HepG2 (cell line): ENCODE results near the gene STX8. TPM values are rescaled to one million over a fixed set of nuclear protein-coding genes. Genes with fewer than 3 reads are reported as not detected.

Experiments
- CEBPB ChIP-seq: IDR thresholded peaks from 2 replicates; pipeline ENCODE4 v1.6.1; 2011; ENCODE audit warnings: low read depth, low read length, improper control_type of control experiment, borderline replicate concordance
- CEBPG ChIP-seq: IDR thresholded peaks from 2 replicates; pipeline ENCODE4 v1.6.1; 2016
- FOXA1 ChIP-seq, 2 experiments: fragments of 450-650 bp in 1 of 2; sonication (generic) in 1 of 2; formaldehyde crosslinking in 1 of 2; IDR thresholded peaks; 2 replicates each; pipeline versions ENCODE4 v1.4.0 to v1.6.1; 2016 to 2020; ENCODE audit warnings: missing genetic modification reagents in 1 of 2
- FOXA3 ChIP-seq: IDR thresholded peaks from 2 replicates; pipeline ENCODE4 v1.6.1; 2016; ENCODE audit warnings: missing genetic modification reagents, missing compliant biosample characterization
- FOXO1 ChIP-seq: sonication (generic); formaldehyde crosslinking; IDR thresholded peaks from 2 replicates; pipeline ENCODE4 v1.4.0; 2020; ENCODE audit warnings: missing genetic modification reagents
- FOXP1 ChIP-seq, 2 experiments: fragments of 450-650 bp in 1 of 2; IDR thresholded peaks; 2 replicates each; pipeline ENCODE4 v1.6.1; 2017 to 2018; ENCODE audit warnings: antibody characterized with exemption in 1 of 2
- GATAD2A ChIP-seq: IDR thresholded peaks from 2 replicates; pipeline ENCODE4 v1.6.1; 2016
- HOXA7 ChIP-seq: sonication (generic); formaldehyde crosslinking; IDR thresholded peaks from 2 replicates; pipeline ENCODE4 v1.8.1; 2022; ENCODE audit warnings: mild to moderate bottlenecking, missing genetic modification reagents, moderate library complexity
- KDM2A ChIP-seq: sonication (generic); formaldehyde crosslinking; IDR thresholded peaks from 2 replicates; pipeline ENCODE4 v1.4.0; 2020; ENCODE audit warnings: low read depth, missing genetic modification reagents, borderline replicate concordance
- RFX5 ChIP-seq: IDR thresholded peaks from 2 replicates; pipeline ENCODE4 v1.6.1; 2011; ENCODE audit warnings: low read depth, low read length, improper control_type of control experiment
- STAG1 ChIP-seq: sonication (generic); formaldehyde crosslinking; IDR thresholded peaks from 2 replicates; pipeline ENCODE4 v1.4.0; 2020; ENCODE audit warnings: missing genetic modification reagents
- ZNF253 ChIP-seq: sonication (generic); formaldehyde crosslinking; IDR thresholded peaks from 2 replicates; pipeline ENCODE4 v1.8.0; 2022; ENCODE audit warnings: mild to moderate bottlenecking, missing genetic modification reagents, borderline replicate concordance
- ZNF335 ChIP-seq: sonication (generic); formaldehyde crosslinking; IDR thresholded peaks from 2 replicates; pipeline ENCODE4 v1.4.0; 2020; ENCODE audit warnings: missing genetic modification reagents
- ZNF7 ChIP-seq: IDR thresholded peaks from 2 replicates; pipeline ENCODE4 v1.6.1; 2016; ENCODE audit warnings: missing biosample characterization, missing genetic modification reagents
- polyA plus RNA-seq, 8 experiments: library from polyadenylated mRNA; depleted of rRNA in 3 of 8; stranded (reverse) in 7 of 8; unstranded in 1 of 8; fragments of >200 nt; fragmentation: Illumina TruSeq in 4 of 8; extraction: Trizol in 4 of 8; gene quantifications; 2 replicates each; pipeline versions ENCODE4 v1.2.1 to v1.2.3, GENCODE V29; 2011 to 2016; ENCODE audit warnings: low read depth in 4 of 8, missing spikeins in 1 of 8, mixed read lengths in 1 of 8; ENCODE audit not compliant: insufficient read depth in 1 of 8
- total RNA-seq, 5 experiments: library from RNA; depleted of rRNA; stranded (reverse); fragments of >200 nt; fragmentation: Illumina TruSeq; extraction: Trizol; gene quantifications; 2 replicates each; pipeline ENCODE4 v1.2.3, GENCODE V29; 2016; ENCODE audit warnings: low read depth in 1 of 5
- TF ChIP-seq, protein P1 (sequence below): sonication (generic); formaldehyde crosslinking; IDR thresholded peaks from 2 replicates; pipeline ENCODE4 v1.5.0; 2020; ENCODE audit warnings: mild to moderate bottlenecking, missing genetic modification reagents, moderate library complexity
- TF ChIP-seq, protein P2 (sequence below): IDR thresholded peaks from 2 replicates; pipeline ENCODE4 v1.6.1; 2016
- TF ChIP-seq, protein P3 (sequence below): sonication (generic); formaldehyde crosslinking; conservative IDR thresholded peaks from 2 replicates; pipeline ENCODE4 v1.4.0; 2020; ENCODE audit warnings: missing genetic modification reagents
- TF ChIP-seq, protein P4 (sequence below): sonication (generic); IDR thresholded peaks from 2 replicates; pipeline ENCODE4 v1.6.1; 2016; ENCODE audit warnings: low read depth, borderline replicate concordance
- TF ChIP-seq, protein P5 (sequence below): IDR thresholded peaks from 2 replicates; pipeline ENCODE4 v1.6.1; 2012; ENCODE audit warnings: low read depth, low read length, improper control_type of control experiment
- TF ChIP-seq, protein P6 (sequence below), 2 experiments: fragments of 450-650 bp in 1 of 2; sonication (generic) in 1 of 2; formaldehyde crosslinking; IDR thresholded peaks; 2 replicates each; pipeline versions ENCODE4 v1.5.0 to v1.8.0; 2020 to 2022; ENCODE audit warnings: mild to moderate bottlenecking in 1 of 2, missing genetic modification reagents in 1 of 2

STX8 gene
- total and polyA plus RNA-seq, 2 of the 13 experiments (the other 11 are each of a cell fraction or from before 2014, with no cell fraction given), result 36.4 to 53.6 TPM

DNA sequence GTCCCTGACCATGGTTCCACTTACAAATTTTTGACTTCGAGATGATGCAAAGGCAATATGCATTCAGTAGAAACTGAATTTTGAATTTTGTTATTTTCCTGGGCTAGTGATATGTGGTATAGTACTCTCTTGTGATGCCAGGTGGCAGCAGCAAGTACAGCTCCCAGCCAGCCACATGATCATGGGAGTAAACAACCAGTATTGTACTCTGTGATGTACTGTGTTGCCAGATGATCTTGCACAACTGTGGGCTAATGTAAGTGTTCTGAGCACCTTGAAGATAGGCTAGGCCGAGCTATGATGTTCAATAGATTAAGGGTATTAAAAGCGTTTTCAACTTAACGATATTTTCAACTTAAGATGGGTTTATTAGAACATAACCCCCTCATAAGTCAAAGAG is 250.8 kb downstream of the STX8 start (continued):
- TF ChIP-seq, protein P1, sequence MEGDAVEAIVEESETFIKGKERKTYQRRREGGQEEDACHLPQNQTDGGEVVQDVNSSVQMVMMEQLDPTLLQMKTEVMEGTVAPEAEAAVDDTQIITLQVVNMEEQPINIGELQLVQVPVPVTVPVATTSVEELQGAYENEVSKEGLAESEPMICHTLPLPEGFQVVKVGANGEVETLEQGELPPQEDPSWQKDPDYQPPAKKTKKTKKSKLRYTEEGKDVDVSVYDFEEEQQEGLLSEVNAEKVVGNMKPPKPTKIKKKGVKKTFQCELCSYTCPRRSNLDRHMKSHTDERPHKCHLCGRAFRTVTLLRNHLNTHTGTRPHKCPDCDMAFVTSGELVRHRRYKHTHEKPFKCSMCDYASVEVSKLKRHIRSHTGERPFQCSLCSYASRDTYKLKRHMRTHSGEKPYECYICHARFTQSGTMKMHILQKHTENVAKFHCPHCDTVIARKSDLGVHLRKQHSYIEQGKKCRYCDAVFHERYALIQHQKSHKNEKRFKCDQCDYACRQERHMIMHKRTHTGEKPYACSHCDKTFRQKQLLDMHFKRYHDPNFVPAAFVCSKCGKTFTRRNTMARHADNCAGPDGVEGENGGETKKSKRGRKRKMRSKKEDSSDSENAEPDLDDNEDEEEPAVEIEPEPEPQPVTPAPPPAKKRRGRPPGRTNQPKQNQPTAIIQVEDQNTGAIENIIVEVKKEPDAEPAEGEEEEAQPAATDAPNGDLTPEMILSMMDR (CRISPR knock-in tag), result peak; percentile 39; the same call in 1 of the 2 replicates
- TF ChIP-seq, protein P2, sequence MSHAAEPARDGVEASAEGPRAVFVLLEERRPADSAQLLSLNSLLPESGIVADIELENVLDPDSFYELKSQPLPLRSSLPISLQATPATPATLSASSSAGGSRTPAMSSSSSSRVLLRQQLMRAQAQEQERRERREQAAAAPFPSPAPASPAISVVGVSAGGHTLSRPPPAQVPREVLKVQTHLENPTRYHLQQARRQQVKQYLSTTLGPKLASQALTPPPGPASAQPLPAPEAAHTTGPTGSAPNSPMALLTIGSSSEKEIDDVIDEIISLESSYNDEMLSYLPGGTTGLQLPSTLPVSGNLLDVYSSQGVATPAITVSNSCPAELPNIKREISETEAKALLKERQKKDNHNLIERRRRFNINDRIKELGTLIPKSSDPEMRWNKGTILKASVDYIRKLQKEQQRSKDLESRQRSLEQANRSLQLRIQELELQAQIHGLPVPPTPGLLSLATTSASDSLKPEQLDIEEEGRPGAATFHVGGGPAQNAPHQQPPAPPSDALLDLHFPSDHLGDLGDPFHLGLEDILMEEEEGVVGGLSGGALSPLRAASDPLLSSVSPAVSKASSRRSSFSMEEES (CRISPR knock-in tag), result peak; percentile 73
- TF ChIP-seq ZNF253 (CRISPR knock-in tag) (no peak), RFX5 (peak; percentile 95), CEBPG (peak; percentile 86), GATAD2A (CRISPR knock-in tag) (0 out of 2 replicates have a peak, but pooled peaks have one; percentile 14), CEBPB (peak; percentile 89), HOXA7 (CRISPR knock-in tag) (no peak), FOXO1 (CRISPR knock-in tag) (peak; percentile 69), FOXP1 (IDR thresholded peaks at IDR 0.05) (peak; percentile 21; the same call in 1 of the 2 replicates), FOXP1 (CRISPR knock-in tag; IDR thresholded peaks at IDR 0.05) (peak; percentile 77), FOXA3 (peak; percentile 73), ZNF7 (CRISPR knock-in tag) (no peak), ZNF335 (CRISPR knock-in tag) (no peak), FOXA1 (IDR thresholded peaks at IDR 0.05) (no peak), FOXA1 (CRISPR knock-in tag; IDR thresholded peaks at IDR 0.05) (peak; percentile 90), KDM2A (CRISPR knock-in tag) (no peak), STAG1 (CRISPR knock-in tag) (peak; percentile 26; the same call in 1 of the 2 replicates)
- TF ChIP-seq, protein P3, sequence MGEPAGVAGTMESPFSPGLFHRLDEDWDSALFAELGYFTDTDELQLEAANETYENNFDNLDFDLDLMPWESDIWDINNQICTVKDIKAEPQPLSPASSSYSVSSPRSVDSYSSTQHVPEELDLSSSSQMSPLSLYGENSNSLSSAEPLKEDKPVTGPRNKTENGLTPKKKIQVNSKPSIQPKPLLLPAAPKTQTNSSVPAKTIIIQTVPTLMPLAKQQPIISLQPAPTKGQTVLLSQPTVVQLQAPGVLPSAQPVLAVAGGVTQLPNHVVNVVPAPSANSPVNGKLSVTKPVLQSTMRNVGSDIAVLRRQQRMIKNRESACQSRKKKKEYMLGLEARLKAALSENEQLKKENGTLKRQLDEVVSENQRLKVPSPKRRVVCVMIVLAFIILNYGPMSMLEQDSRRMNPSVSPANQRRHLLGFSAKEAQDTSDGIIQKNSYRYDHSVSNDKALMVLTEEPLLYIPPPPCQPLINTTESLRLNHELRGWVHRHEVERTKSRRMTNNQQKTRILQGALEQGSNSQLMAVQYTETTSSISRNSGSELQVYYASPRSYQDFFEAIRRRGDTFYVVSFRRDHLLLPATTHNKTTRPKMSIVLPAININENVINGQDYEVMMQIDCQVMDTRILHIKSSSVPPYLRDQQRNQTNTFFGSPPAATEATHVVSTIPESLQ (CRISPR knock-in tag), result no peak
- TF ChIP-seq, protein P4, sequence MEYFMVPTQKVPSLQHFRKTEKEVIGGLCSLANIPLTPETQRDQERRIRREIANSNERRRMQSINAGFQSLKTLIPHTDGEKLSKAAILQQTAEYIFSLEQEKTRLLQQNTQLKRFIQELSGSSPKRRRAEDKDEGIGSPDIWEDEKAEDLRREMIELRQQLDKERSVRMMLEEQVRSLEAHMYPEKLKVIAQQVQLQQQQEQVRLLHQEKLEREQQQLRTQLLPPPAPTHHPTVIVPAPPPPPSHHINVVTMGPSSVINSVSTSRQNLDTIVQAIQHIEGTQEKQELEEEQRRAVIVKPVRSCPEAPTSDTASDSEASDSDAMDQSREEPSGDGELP, result peak; percentile 58; the same call in 1 of the 2 replicates
- TF ChIP-seq, protein P5, sequence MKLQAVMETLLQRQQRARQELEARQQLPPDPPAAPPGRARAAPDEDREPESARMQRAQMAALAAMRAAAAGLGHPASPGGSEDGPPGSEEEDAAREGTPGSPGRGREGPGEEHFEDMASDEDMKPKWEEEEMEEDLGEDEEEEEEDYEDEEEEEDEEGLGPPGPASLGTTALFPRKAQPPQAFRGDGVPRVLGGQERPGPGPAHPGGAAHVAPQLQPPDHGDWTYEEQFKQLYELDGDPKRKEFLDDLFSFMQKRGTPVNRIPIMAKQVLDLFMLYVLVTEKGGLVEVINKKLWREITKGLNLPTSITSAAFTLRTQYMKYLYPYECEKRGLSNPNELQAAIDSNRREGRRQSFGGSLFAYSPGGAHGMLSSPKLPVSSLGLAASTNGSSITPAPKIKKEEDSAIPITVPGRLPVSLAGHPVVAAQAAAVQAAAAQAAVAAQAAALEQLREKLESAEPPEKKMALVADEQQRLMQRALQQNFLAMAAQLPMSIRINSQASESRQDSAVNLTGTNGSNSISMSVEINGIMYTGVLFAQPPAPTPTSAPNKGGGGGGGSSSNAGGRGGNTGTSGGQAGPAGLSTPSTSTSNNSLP, result peak; percentile 38; the same call in 1 of the 2 replicates
- TF ChIP-seq, protein P6, sequence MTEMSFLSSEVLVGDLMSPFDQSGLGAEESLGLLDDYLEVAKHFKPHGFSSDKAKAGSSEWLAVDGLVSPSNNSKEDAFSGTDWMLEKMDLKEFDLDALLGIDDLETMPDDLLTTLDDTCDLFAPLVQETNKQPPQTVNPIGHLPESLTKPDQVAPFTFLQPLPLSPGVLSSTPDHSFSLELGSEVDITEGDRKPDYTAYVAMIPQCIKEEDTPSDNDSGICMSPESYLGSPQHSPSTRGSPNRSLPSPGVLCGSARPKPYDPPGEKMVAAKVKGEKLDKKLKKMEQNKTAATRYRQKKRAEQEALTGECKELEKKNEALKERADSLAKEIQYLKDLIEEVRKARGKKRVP (CRISPR knock-in tag; IDR thresholded peaks at IDR 0.05), result no peak
